Stomach (tissue), 9 donors: ENCODE results near the gene ALDH1A2. TPM values are rescaled to one million over a fixed set of nuclear protein-coding genes. Genes with fewer than 3 reads are reported as not detected.
A peak's percentile ranks its signal among the peaks of the same experiment; 100 is the strongest.

Source experiments
- DNase-seq, 2 donors: peaks; one replicate each; pipeline versions ENCODE4 v3.0.0 to v3.0.0-alpha.2; 2013 to 2019
- H3K27ac ChIP-seq, 5 donors: fragments of 200-600 bp in 4 of 5; sonication (generic) in 4 of 5; one replicate each; pipeline ENCODE4 v1.5.1; 2013 to 2019; ENCODE audit warnings: mild to moderate bottlenecking in 1 of 5, moderate library complexity in 1 of 5
- H3K27me3 ChIP-seq, 3 donors: fragments of 200-600 bp; sonication (generic); one replicate each; pipeline ENCODE4 v1.5.1; 2017 to 2019; ENCODE audit warnings: mixed run types in 1 of 3
- H3K36me3 ChIP-seq, 4 donors: fragments of 200-600 bp; sonication (generic); 1 replicate in 3 of 4; 2 replicates in 1 of 4; pipeline ENCODE4 v1.5.1; 2016 to 2019
- H3K4me1 ChIP-seq, 4 donors: fragments of 200-600 bp; sonication (generic); one replicate each; pipeline ENCODE4 v1.5.1; 2016 to 2019
- H3K4me3 ChIP-seq, 4 donors: fragments of 200-600 bp; sonication (generic) in 3 of 4; one replicate each; pipeline ENCODE4 v1.5.1; 2016 to 2019; ENCODE audit warnings: mild to moderate bottlenecking in 1 of 4
- H3K9me3 ChIP-seq, 4 donors: fragments of 200-600 bp; sonication (generic); one replicate each; pipeline ENCODE4 v1.5.1; 2016 to 2019
- CTCF ChIP-seq, 7 experiments: fragments of 450-650 bp in 4 of 7; fragments of 200-600 bp in 3 of 7; sonication (generic) in 3 of 7; IDR thresholded peaks; one replicate each; pipeline ENCODE4 v1.5.1; 2016 to 2019; ENCODE audit warnings: antibody characterized with exemption in 7 of 7, control low read depth in 2 of 7, mild to moderate bottlenecking in 1 of 7
- EP300 ChIP-seq: sonication (generic); formaldehyde crosslinking; IDR thresholded peaks from one replicate; pipeline ENCODE4 v1.6.1; 2017; ENCODE audit warnings: antibody characterized with exemption
- POLR2A ChIP-seq, 4 donors: fragments of 450-650 bp; IDR thresholded peaks; one replicate each; pipeline ENCODE4 v1.6.1; 2016; ENCODE audit warnings: antibody characterized with exemption in 4 of 4, control low read depth in 2 of 4, mild to moderate bottlenecking in 1 of 4, moderate library complexity in 1 of 4
- POLR2AphosphoS5 ChIP-seq, 3 donors: sonication (generic); formaldehyde crosslinking; IDR thresholded peaks; one replicate each; pipeline ENCODE4 v1.6.1; 2016; ENCODE audit warnings: antibody characterized with exemption in 3 of 3
- WGBS, 5 donors: extraction: QIAGEN DNeasy Blood & Tissue Kit in 3 of 5; methylation state at CpG; one replicate each; pipeline versions ENCODE4 v1.1.5 to v1.1.7; 2013 to 2018; 5-methylcytosine and 5-hydroxymethylcytosine counted together
- intact Hi-C: fragments of 100-400 bp; cut with DNase I; formaldehyde crosslinking; loops from one replicate; pipeline ENCODE4 v1.15.1; 2023; ENCODE audit warnings: low total_unique reads
- polyA plus RNA-seq, 3 donors: library from polyadenylated mRNA; stranded (reverse); fragments of 200-250 nt; gene quantifications; one replicate each; pipeline ENCODE4 v1.2.3, GENCODE V29; 2013
- total RNA-seq, 5 donors: library from RNA; depleted of rRNA; stranded (reverse); fragments of >200 nt; gene quantifications; one replicate each; pipeline versions ENCODE4 v1.1.0 to v1.2.3, GENCODE V29; 2014 to 2016
- donor health status: healthy with polysubstance abuse.
- donor health status: Bipolar disorder and iron deficiency.
- donor health status: healthy.

Gene ALDH1A2
- total and polyA plus RNA-seq, 8 donors = 0.15 to 4.4 (median 1.1) TPM; not detected in 2

GRCh38 chr15:57950381-57950946, 115.0 kb downstream of the ALDH1A2 start:
- no peaks in the 10 kb centered on the region for H3K36me3 ChIP-seq
- no peak overlapping the region for H3K4me3 ChIP-seq
- TF ChIP-seq POLR2AphosphoS5 (IDR thresholded peaks at IDR 0.05) = no peak
- TF ChIP-seq POLR2A (IDR thresholded peaks at IDR 0.05) = no peak
- TF ChIP-seq CTCF (IDR thresholded peaks at IDR 0.05) = no peak
- no peak for TF ChIP-seq EP300
- no peaks in the 10 kb centered on the region for H3K4me1 ChIP-seq
- no peaks in the 10 kb centered on the region for H3K27me3 ChIP-seq
- no peak for DNase-seq
- 63 to 76% (median 72%) methylated on average over 5 to 8 of the region's 8 CpGs for whole genome bisulfite sequencing, 5 donors
- intact Hi-C loops = no loop called here
- H3K27ac ChIP-seq = no peak overlapping the region
- H3K9me3 ChIP-seq = no peaks in the 10 kb centered on the region

GRCh38 chr15:57949374-57949943, 116.1 kb downstream of the ALDH1A2 start:
- Histone ChIP-seq H3K27ac (no peak overlapping the region), H3K9me3 (no peaks in the 10 kb centered on the region), H3K4me1 (no peaks in the 10 kb centered on the region), H3K36me3 (no peaks in the 10 kb centered on the region), H3K27me3 (no peaks in the 10 kb centered on the region), H3K4me3 (no peak overlapping the region)
- no peak for TF ChIP-seq POLR2AphosphoS5 (IDR thresholded peaks at IDR 0.05)
- no peak for TF ChIP-seq POLR2A (IDR thresholded peaks at IDR 0.05)
- TF ChIP-seq EP300 = no peak
- no peak for TF ChIP-seq CTCF (IDR thresholded peaks at IDR 0.05)
- no peak for DNase-seq
- WGBS, 5 donors = 80 to 91% (median 89%) methylated on average over 3 of the region's 3 CpGs
- intact Hi-C loops = no loop called here

GRCh38 chr15:57948351-57949289, 116.9 kb downstream of the ALDH1A2 start:
- no peak for DNase-seq
- no peaks in the 10 kb centered on the region for H3K4me1 ChIP-seq
- H3K9me3 ChIP-seq = no peaks in the 10 kb centered on the region
- H3K27ac ChIP-seq = no peak overlapping the region
- H3K27me3 ChIP-seq = no peaks in the 10 kb centered on the region
- 77 to 82% (median 81%) methylated on average over 9 of the region's 9 CpGs for WGBS, 5 donors
- intact Hi-C loops = no loop called here
- no peak overlapping the region for H3K4me3 ChIP-seq
- H3K36me3 ChIP-seq = no peaks in the 10 kb centered on the region
- no peak for TF ChIP-seq POLR2AphosphoS5 (IDR thresholded peaks at IDR 0.05)
- TF ChIP-seq EP300 = no peak
- TF ChIP-seq CTCF (IDR thresholded peaks at IDR 0.05) = no peak
- no peak for TF ChIP-seq POLR2A (IDR thresholded peaks at IDR 0.05)

GRCh38 chr15:57947781-57948180, 117.7 kb downstream of the ALDH1A2 start:
- TF ChIP-seq POLR2AphosphoS5 (IDR thresholded peaks at IDR 0.05) = no peak
- no peak for TF ChIP-seq CTCF (IDR thresholded peaks at IDR 0.05)
- no peak for TF ChIP-seq EP300
- no peak for TF ChIP-seq POLR2A (IDR thresholded peaks at IDR 0.05)

More at GRCh38 chr15:57947781-57948180, 117.7 kb downstream of the ALDH1A2 start:
- H3K4me1 ChIP-seq = no peaks in the 10 kb centered on the region
- peak in 1 of 2 donors; percentile 63 for DNase-seq
- no peak overlapping the region for H3K27ac ChIP-seq
- 42 to 56% (median 51%) methylated on average over 3 of the region's 3 CpGs for WGBS, 5 donors
- no peaks in the 10 kb centered on the region for H3K36me3 ChIP-seq
- intact Hi-C loops = no loop called here
- H3K4me3 ChIP-seq = no peak overlapping the region
- H3K27me3 ChIP-seq = no peaks in the 10 kb centered on the region
- H3K9me3 ChIP-seq = no peaks in the 10 kb centered on the region
